BE2C (cell line): Measurements from ENCODE around the gene DDAH1.

Experiments used
- DNase-seq: peaks from one replicate; pipeline ENCODE4 v3.0.0-alpha.2; 2020
- H3K27me3 ChIP-seq: fragments of 250-450 bp; sonication (Bioruptor Pico); 2 replicates; pipeline ENCODE4 v1.5.1; 2020; ENCODE audit warnings: mild to moderate bottlenecking
- H3K36me3 ChIP-seq: fragments of 250-450 bp; sonication (Bioruptor Pico); 2 replicates; pipeline ENCODE4 v1.5.1; 2020; ENCODE audit warnings: mild to moderate bottlenecking
- H3K4me1 ChIP-seq: fragments of 250-450 bp; sonication (Bioruptor Pico); 2 replicates; pipeline ENCODE4 v1.5.1; 2020
- H3K4me3 ChIP-seq: 2 replicates; pipeline ENCODE4 v1.5.1; 2011; ENCODE audit warnings: low read depth, low read length
- H3K9me3 ChIP-seq: fragments of 250-450 bp; sonication (Bioruptor Pico); 2 replicates; pipeline ENCODE4 v1.5.1; 2020
- TF ChIP-seq, protein P1 (sequence below): IDR thresholded peaks from 2 replicates; pipeline ENCODE4 v1.5.1; 2012; ENCODE audit warnings: mild to moderate bottlenecking, low read depth, low read length

DDAH1 gene

DNA sequence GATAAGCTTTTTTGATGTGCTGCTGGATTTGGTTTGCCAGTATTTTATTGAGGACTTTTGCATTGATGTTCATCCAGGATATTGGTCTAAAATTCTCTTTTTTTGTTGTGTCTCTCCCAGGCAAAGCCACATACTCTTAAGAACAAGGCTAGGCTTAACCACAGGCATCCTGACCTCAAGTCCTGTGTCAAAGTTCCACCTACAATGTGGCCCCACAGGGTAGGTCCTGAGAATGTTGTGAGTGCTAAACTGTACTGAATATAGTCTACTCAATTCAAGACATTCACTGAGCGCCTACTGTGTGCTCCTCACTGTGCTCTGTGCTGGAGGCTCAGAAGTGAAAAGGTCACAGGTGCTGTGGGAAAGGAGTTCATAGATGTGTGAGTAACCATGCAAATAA lies 20.6 kb downstream of the DDAH1 start:
- no peak for DNase-seq
- H3K4me1 ChIP-seq, result no peaks in the 10 kb centered on the region

DNA sequence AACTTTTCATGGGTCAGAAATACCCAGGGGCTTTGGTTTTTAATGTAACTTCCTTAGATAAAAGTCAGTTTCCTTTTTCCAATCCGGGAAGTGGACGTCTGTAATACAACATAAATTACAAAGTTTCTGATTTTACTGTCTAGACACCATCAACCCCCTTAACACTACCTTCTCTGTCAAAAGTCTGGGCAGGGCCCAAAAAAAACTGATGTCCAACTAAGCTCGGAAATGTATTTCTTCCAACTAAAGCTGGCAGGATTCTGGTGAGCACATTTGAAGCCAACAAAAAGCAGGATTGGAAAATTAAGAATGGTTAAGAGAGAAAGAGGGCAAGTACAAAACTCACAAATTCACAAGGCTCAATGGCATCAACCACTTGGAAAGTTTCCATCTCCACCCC lies 24.3 kb downstream of the DDAH1 start:
- no peaks in the 10 kb centered on the region for H3K4me1 ChIP-seq
- no peaks in the 10 kb centered on the region for H3K27me3 ChIP-seq
- no peaks in the 10 kb centered on the region for H3K9me3 ChIP-seq
- H3K4me3 ChIP-seq, result no peak overlapping the region
- TF ChIP-seq, protein P1, sequence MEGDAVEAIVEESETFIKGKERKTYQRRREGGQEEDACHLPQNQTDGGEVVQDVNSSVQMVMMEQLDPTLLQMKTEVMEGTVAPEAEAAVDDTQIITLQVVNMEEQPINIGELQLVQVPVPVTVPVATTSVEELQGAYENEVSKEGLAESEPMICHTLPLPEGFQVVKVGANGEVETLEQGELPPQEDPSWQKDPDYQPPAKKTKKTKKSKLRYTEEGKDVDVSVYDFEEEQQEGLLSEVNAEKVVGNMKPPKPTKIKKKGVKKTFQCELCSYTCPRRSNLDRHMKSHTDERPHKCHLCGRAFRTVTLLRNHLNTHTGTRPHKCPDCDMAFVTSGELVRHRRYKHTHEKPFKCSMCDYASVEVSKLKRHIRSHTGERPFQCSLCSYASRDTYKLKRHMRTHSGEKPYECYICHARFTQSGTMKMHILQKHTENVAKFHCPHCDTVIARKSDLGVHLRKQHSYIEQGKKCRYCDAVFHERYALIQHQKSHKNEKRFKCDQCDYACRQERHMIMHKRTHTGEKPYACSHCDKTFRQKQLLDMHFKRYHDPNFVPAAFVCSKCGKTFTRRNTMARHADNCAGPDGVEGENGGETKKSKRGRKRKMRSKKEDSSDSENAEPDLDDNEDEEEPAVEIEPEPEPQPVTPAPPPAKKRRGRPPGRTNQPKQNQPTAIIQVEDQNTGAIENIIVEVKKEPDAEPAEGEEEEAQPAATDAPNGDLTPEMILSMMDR, result no peak
- DNase-seq, result no peak
- H3K36me3 ChIP-seq, result no peaks in the 10 kb centered on the region

More for the DNA sequence above, 20.6 kb downstream of the DDAH1 start:
- TF ChIP-seq, protein P1, result no peak
- no peaks in the 10 kb centered on the region for H3K36me3 ChIP-seq
- H3K9me3 ChIP-seq, result no peaks in the 10 kb centered on the region
- H3K27me3 ChIP-seq, result no peaks in the 10 kb centered on the region
- no peak overlapping the region for H3K4me3 ChIP-seq

DNA sequence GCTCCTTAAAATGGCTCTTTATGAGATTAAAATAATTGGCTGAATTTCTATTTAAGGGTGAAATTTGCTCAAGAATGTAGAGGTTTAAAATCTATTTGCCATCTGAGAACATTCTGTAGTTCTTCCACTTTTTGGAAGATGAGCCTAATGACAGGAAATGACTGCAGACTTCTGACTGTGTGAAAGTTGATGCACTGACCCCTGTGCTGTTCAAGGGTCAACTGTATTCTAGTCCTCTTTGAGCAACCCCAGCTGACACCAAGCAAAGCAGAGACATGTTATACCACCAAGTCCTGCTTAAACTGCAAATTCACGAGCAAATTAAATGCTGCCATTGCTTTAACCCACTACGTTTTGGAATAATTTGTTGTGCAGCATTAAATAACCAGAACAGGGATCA lies 26.6 kb downstream of the DDAH1 start:
- no peak for DNase-seq
- Histone ChIP-seq H3K36me3 (no peaks in the 10 kb centered on the region), H3K4me3 (no peak overlapping the region), H3K27me3 (no peaks in the 10 kb centered on the region), H3K9me3 (no peaks in the 10 kb centered on the region), H3K4me1 (no peaks in the 10 kb centered on the region)
- TF ChIP-seq, protein P1, result no peak

DNA sequence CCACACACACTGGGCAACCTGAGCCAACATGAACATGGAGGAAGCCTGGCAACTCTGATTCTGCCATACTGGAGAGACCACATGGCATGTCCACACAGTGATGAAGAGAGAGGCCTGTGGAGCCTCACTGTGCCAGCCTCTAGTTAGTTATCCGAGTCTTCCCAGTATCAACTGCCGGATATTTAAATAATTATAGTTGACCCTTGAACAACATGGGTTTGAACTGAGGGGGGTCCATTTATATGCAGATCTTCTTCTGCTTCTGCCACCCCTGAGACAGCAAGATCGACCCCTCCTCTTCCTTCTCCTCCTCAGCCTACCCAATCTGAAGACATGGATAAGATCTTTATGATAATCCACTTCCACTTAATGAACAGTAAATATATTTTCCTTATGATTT lies 27.8 kb downstream of the DDAH1 start:
- TF ChIP-seq, protein P1, result no peak
- no peaks in the 10 kb centered on the region for H3K9me3 ChIP-seq
- no peaks in the 10 kb centered on the region for H3K27me3 ChIP-seq
- H3K4me1 ChIP-seq, result no peaks in the 10 kb centered on the region
- no peak overlapping the region for H3K4me3 ChIP-seq
- H3K36me3 ChIP-seq, result no peaks in the 10 kb centered on the region
- no peak for DNase-seq

DNA sequence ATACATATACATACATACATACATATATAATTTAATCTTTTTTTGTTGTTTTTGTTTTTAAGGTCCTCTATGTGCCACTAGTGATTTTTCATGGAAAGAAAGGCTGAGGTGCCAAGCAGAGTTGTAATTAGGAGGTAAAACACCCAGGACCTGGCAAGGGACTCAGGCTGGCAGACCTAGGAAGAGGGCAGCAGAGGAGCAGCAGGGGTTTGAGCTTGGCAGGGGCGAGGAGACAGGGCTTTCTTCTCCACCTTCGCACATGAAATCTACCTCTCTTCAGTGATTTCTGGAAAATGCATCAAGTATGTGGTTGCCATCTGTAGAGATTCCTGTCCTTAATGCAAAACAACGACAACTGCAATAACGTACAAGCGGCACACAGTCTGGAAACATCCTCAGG lies 31.9 kb downstream of the DDAH1 start:
- Histone ChIP-seq H3K4me1 (no peaks in the 10 kb centered on the region), H3K27me3 (no peaks in the 10 kb centered on the region), H3K4me3 (no peak overlapping the region)

DNA sequence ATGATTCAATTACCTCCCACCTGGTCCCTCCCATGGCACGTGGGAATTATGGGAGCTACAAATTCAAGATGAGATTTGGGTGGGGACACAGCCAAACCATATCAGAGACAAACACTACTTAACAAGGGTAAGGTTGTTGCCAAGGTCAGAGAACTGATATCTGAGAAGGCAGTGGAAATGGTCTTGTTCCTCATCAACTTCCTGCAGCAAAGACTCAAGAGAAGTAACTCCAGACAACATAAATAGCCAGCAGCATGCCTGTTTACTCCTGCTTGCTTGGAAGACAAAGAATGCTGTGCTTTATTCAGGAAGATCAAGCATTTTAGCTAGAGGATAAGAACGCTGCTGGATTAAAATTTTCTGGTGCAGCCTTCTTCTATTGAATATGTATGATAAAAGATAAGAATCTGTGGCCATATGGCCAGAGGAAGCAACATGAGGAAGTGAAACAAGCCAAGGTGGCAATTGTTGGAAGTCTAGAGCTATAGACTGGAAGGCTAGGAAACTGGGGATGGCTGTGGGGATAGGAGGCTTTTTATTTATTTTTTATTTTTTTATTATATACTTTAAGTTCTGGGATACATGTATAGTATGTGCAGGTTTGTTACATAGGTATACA lies 36.4 kb downstream of the DDAH1 start:
- TF ChIP-seq, protein P1, result no peak
- H3K4me3 ChIP-seq, result no peak overlapping the region
- no peaks in the 10 kb centered on the region for H3K9me3 ChIP-seq
- no peaks in the 10 kb centered on the region for H3K36me3 ChIP-seq
- no peaks in the 10 kb centered on the region for H3K4me1 ChIP-seq
- DNase-seq, result no peak
- no peaks in the 10 kb centered on the region for H3K27me3 ChIP-seq

More for the DNA sequence above, 31.9 kb downstream of the DDAH1 start:
- Histone ChIP-seq H3K9me3 (no peaks in the 10 kb centered on the region), H3K36me3 (no peaks in the 10 kb centered on the region)
- no peak for DNase-seq
- TF ChIP-seq, protein P1, result no peak
